HG03457 (cell line): ENCODE results near the gene OPN1SW.

Source experiments
- ATAC-seq: cut with Tn5 transposase; IDR thresholded peaks from one replicate; pipeline ENCODE4 v1.9.1; 2021; ENCODE audit warnings: moderate number of reproducible peaks; ENCODE audit not compliant: unreplicated experiment

OPN1SW gene

GRCh38 chr7:128763541-128763940 is 12.1 kb downstream of the OPN1SW start:
- no peak for ATAC-seq

DNA sequence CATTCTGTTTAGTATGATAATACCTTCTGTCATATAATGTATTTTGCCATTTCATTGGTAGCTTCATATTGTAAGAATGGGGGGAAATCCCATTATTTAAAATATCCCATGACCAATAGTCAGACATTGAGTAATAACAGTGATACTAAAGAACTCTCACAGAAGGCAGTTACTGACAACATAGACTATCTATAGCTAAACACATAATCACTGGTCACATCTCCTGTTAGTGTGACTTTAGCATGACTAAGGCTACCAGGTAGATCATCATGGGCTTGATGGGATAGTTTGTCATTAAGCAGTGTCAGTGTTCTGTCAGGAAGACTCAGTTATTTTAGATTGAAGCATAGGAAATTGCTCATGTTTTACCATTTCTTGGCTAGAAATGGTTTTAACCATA is 16.4 kb downstream of the OPN1SW start:
- no peak for ATAC-seq

DNA sequence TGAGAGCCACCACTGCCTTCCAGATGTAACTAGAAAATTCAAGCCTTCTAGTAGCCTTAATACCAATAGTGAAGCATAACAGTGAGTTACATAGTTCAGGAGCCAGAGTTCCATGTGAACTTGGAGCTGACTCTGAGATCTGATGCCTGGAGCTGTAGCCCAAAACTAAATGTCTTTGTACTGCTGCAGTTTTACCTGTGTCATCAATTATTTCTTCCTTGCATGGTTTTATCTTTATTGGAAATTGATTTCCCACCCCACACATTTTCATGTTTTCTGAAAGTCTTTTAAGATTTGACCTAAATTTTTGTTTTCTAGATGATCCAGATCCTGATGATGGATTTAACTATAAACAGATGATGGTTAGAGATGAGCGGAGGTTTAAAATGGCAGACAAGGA is 17.0 kb downstream of the OPN1SW start:
- no peak for ATAC-seq

DNA sequence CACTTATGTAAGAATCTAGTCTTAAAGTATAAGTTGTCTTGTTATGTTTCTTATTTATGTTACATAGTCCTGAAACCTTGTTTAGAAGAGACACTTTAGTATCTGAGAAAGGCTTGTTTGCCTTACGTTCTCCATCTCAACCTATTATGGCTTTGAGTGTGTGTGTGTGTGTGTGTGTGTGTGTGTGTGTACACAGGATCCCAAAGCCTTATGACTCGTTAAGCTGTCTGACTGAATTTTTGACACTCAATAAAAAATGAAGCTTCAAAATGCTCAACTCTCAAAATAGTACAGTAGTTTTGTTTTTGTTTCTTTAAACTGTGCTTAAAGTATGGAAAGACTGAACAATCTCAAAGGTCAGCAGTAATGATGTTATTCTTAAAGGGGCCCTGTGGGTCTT is 18.4 kb downstream of the OPN1SW start:
- no peak for ATAC-seq

- no peak for ATAC-seq
Observed at GRCh38 chr7:128755819-128756476, 19.6 kb downstream of the OPN1SW start.

- ATAC-seq, result no peak
Observed at GRCh38 chr7:128755075-128755818, 20.3 kb downstream of the OPN1SW start.

GRCh38 chr7:128752251-128752650 is 23.3 kb downstream of the OPN1SW start:
- no peak for ATAC-seq

DNA sequence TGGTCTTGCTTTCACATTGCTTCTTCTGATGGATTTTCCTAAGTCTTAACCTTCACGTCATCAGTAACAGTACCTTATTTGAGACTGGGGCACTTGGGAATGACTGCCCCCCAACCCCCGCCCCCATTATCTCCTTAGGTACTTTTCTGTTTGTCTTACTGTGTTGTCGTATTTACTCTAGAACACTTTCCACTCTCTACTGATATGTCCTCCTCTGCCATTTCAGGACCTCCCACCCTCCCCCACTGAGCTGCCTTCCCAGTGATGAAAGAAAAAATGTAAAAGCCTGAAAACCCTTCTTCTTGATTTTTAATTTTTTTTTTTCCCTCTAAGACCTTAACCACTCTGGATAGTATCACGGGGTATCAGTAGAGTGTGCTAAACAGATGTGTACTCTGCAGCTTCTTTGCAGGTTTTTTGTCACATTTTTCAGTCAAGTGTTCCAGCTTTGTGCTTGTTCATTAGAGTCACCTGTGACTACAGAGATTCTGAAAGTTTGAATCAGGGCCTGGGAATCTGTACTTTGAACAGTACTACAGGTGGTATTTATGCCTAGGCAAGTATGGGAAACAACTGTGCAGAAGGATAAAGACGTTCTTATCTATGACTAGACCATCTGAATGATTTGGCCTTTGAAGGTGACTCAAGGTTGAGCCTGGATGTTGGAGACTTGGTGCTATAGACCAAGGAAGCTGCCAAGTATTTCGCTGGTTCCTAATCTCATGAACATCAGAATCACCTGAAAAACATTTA is 28.1 kb downstream of the OPN1SW start:
- no peak for ATAC-seq

GRCh38 chr7:128745706-128746105 is 29.9 kb downstream of the OPN1SW start:
- ATAC-seq, result no peak

- no peak for ATAC-seq
Observed at GRCh38 chr7:128744366-128744905, 31.2 kb downstream of the OPN1SW start.

DNA sequence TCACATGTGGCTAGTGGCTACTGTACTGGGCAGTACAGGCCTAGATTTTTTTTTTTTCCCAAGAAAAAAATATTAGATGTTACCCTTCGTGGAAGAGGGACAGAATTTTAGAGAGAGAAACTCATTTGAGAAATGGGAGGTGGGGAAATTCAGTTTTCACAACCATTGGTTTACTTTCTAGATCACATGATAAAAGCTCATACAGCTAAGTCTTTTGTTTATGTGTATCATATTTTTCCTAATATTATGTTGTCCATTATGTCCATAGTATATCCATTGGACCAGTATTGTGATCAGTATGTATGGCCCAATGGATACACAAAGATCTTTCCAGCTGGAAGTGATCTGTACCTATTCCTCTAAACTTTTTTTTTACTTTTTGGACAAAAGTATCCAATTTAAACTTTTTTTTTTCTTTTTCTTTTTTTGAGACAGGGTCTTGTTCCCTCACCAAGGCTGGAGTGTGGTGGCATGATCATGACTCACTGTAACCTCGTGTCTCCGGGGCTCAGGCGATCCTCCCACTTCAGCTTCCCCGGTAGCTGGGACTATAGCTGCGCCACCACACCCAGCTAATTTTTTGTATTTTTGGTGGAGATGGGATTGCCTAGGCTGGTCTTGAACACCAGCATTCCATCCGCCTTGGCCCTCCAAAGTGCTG is 32.4 kb downstream of the OPN1SW start:
- no peak for ATAC-seq

GRCh38 chr7:128742206-128742605 is 33.4 kb downstream of the OPN1SW start:
- ATAC-seq, result no peak

DNA sequence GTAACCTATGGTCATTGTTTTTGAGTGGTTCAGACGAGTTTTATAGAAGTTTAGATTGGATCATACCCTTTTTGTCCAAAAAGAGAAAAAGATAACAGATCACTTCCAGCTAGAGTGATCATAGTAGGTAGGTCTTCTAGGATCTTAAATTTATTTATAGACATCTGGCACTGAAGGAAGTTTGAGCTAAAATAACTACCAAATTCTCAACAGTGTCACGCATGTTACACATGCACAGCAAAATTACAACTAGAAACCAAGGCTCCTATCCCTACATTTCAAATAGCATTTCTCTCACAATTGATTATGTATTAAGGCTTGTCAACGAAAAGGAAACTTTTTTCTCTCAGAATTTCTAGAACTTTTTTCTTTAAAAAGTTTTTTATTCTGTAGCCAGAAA is 34.1 kb downstream of the OPN1SW start:
- no peak for ATAC-seq

GRCh38 chr7:128740996-128741395 is 34.6 kb downstream of the OPN1SW start:
- no peak for ATAC-seq

- ATAC-seq, result no peak
Observed at GRCh38 chr7:128739990-128740682, 35.5 kb downstream of the OPN1SW start.

GRCh38 chr7:128739048-128739962 is 36.3 kb downstream of the OPN1SW start, which contains the start of gene CALU:
Gene CALU, plus strand, starts transcription at chr7:128739359. Its CDS starts 9,225 bp downstream, at chr7:128748584.
- peak; percentile 98 for ATAC-seq

DNA sequence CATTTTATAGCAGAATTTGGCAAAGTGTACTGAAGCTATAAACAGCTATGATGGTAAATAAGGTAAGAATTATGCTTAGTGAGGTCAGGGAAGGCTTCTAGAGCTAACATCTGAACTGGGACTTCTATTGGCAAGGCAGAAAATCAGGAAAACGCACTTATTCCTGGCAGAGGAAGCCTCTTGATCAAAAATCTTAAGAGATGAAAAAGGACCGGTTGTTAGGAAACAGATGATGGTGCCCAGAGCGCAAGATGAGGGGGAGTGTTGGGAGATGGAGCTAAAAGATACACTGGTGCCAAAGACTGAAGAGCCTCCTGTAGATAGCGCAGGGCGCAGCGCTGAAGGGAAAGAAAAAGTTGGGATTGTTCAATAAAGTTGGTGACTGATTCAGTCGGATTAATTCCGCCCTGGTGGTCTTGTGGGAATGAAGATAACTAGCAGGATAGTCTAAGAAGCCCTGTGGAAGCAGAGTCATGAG is 37.0 kb downstream of the OPN1SW start:
- ATAC-seq, result no peak

DNA sequence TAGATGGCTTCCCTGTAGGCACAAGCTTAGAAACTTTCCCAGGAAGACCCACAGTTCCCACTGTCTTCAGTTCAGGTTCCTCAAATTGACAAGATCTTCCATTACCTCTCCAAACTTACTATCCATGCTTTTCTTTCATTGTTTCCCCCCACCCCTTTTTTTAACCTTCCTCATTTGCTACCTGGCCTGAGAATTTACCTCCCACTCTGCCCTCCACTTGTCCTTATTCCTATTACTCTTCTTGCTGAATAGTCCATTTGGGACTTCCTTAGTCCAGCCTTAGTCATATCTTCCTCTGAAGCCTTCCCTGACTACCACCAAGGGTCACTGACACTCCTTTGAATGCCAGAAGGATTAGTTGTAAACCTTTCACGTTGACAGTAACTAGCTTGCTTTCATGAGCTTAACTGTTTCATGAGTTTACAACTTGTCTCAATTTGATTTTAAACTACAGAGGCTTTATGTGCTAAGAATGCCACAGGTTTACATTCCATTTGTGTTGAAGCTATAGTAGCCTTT is 37.7 kb downstream of the OPN1SW start:
- no peak for ATAC-seq

DNA sequence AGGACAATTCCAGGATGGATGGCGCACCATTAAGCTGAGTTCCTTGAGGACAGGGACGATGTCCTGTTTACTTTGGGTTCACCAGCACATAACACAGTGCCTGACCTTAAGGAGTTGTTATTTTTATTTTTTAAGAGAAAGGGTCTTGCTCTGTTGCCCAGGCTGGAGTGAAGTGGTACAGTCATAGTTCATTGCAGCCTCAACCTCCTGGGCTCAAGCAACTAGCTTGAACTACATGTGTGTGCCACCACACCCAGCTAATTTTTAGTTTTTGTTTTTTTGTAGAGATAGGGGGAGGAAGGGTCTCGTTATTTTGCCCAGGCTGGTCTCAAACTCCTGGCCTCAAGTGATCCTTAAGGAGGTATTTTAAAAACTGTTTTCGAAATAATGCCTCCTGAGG is 38.2 kb downstream of the OPN1SW start:
- no peak for ATAC-seq
